ENCODE data around the gene FAM168A. TPM values are rescaled to one million over a fixed set of nuclear protein-coding genes. Genes with fewer than 3 reads are reported as not detected.

The FAM168A gene
- total RNA-seq = 52.2 and 53.1 TPM in 2 replicates
- long read RNA-seq, partial matches to known transcripts = 0 of 39 reads
- long read RNA-seq, other reads (novel, unspliced or antisense) = 39 of 39 reads

GRCh38 chr11:73597956-73598718 lies at the start of gene FAM168A:
Gene FAM168A, minus strand, starts transcription at chr11:73598112. Its CDS starts 129,638 bp downstream, at chr11:73468474.
- Mint-ChIP-seq H3K4me3 (ENCODE audit: unreplicated experiment) (peak within 1 kb of the TSS; percentile 90), H3K27ac (ENCODE audit: unreplicated experiment) (peak within 1 kb of the TSS; percentile 95), H3K27me3 (ENCODE audit: unreplicated experiment) (no peaks in the 10 kb centered on the region), H3K9me3 (ENCODE audit: unreplicated experiment) (no peaks in the 10 kb centered on the region), H3K36me3 (ENCODE audit: unreplicated experiment) (no peaks in the 10 kb centered on the region), H3K4me1 (ENCODE audit: unreplicated experiment) (peaks cover 33% of the 10 kb centered on the region)
- TF ChIP-seq CTCF (IDR thresholded peaks at IDR 0.05) = peak; percentile 26
- DNase-seq (ENCODE audit: extremely low spot score, unreplicated experiment) = peak; percentile 97

GRCh38 chr11:73647459-73648100 lies 49.7 kb upstream of the FAM168A start:
- no peaks in the 10 kb centered on the region for H3K9me3 Mint-ChIP-seq (ENCODE audit: unreplicated experiment)
- H3K4me3 Mint-ChIP-seq (ENCODE audit: unreplicated experiment) = no peak overlapping the region
- peaks cover 4% of the 10 kb centered on the region for H3K4me1 Mint-ChIP-seq (ENCODE audit: unreplicated experiment)
- H3K27me3 Mint-ChIP-seq (ENCODE audit: unreplicated experiment) = peaks cover 20% of the 10 kb centered on the region
- no peak for DNase-seq (ENCODE audit: extremely low spot score, unreplicated experiment)
- H3K27ac Mint-ChIP-seq (ENCODE audit: unreplicated experiment) = no peak overlapping the region
- no peaks in the 10 kb centered on the region for H3K36me3 Mint-ChIP-seq (ENCODE audit: unreplicated experiment)
- no peak for TF ChIP-seq CTCF (IDR thresholded peaks at IDR 0.05)

GRCh38 chr11:73645972-73646631 lies 48.2 kb upstream of the FAM168A start, which contains the start of gene PLEKHB1:
Gene PLEKHB1, plus strand, starts transcription at chr11:73646581. Its CDS starts 28 bp downstream, at chr11:73646609.
- no peak within 1 kb of the TSS for H3K27ac Mint-ChIP-seq (ENCODE audit: unreplicated experiment)
- H3K4me3 Mint-ChIP-seq (ENCODE audit: unreplicated experiment) = no peak within 1 kb of the TSS
- no peak for TF ChIP-seq CTCF (IDR thresholded peaks at IDR 0.05)
- H3K4me1 Mint-ChIP-seq (ENCODE audit: unreplicated experiment) = peaks cover 4% of the 10 kb centered on the region
- no peaks in the 10 kb centered on the region for H3K9me3 Mint-ChIP-seq (ENCODE audit: unreplicated experiment)
- no peak for DNase-seq (ENCODE audit: extremely low spot score, unreplicated experiment)
- H3K36me3 Mint-ChIP-seq (ENCODE audit: unreplicated experiment) = no peaks in the 10 kb centered on the region
- H3K27me3 Mint-ChIP-seq (ENCODE audit: unreplicated experiment) = peaks cover 22% of the 10 kb centered on the region

GRCh38 chr11:73645121-73645969 lies 47.4 kb upstream of the FAM168A start:
- Mint-ChIP-seq H3K4me3 (ENCODE audit: unreplicated experiment) (no peak overlapping the region), H3K27ac (ENCODE audit: unreplicated experiment) (no peak overlapping the region), H3K27me3 (ENCODE audit: unreplicated experiment) (peaks cover 26% of the 10 kb centered on the region), H3K36me3 (ENCODE audit: unreplicated experiment) (no peaks in the 10 kb centered on the region), H3K9me3 (ENCODE audit: unreplicated experiment) (no peaks in the 10 kb centered on the region), H3K4me1 (ENCODE audit: unreplicated experiment) (peaks cover 4% of the 10 kb centered on the region)
- DNase-seq (ENCODE audit: extremely low spot score, unreplicated experiment) = no peak
- TF ChIP-seq CTCF (IDR thresholded peaks at IDR 0.05) = no peak

Measured in osteocyte (in vitro differentiated cells).